Measurements from ENCODE around the gene KPNB1.

DNA sequence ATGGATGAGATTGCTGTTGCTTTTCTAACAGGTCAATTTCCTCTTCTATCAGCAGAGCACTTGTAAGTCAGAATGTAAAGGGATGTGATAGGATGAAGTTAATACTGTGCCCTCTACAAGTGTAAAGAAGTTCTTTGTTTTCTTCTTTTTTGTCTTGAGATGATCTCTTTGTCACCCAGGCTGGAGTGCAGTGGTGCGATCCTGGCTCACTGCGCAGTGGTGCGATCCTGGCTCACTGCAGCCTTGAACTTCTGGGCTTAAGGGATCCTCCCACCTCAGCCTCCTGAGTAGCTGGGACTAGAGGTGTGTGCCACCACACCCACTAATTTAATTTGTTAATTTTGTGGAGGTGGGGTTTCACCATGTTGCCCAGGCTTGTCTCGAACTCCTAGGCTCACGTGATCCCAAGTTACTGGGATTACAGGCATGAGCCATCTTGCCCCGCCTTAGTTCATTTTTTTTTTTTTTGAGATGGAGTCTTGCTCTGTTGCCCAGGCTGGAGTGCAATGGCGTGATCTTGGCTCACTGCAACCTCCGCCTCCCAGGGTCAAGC lies 21.6 kb upstream of the KPNB1 start:
- no peak for TF ChIP-seq CTCF (IDR thresholded peaks at IDR 0.05; ENCODE audit: poor library complexity, severe bottlenecking)
- TF ChIP-seq RAD21 (conservative IDR thresholded peaks at IDR 0.05) = no peak
- TF ChIP-seq, protein P1, sequence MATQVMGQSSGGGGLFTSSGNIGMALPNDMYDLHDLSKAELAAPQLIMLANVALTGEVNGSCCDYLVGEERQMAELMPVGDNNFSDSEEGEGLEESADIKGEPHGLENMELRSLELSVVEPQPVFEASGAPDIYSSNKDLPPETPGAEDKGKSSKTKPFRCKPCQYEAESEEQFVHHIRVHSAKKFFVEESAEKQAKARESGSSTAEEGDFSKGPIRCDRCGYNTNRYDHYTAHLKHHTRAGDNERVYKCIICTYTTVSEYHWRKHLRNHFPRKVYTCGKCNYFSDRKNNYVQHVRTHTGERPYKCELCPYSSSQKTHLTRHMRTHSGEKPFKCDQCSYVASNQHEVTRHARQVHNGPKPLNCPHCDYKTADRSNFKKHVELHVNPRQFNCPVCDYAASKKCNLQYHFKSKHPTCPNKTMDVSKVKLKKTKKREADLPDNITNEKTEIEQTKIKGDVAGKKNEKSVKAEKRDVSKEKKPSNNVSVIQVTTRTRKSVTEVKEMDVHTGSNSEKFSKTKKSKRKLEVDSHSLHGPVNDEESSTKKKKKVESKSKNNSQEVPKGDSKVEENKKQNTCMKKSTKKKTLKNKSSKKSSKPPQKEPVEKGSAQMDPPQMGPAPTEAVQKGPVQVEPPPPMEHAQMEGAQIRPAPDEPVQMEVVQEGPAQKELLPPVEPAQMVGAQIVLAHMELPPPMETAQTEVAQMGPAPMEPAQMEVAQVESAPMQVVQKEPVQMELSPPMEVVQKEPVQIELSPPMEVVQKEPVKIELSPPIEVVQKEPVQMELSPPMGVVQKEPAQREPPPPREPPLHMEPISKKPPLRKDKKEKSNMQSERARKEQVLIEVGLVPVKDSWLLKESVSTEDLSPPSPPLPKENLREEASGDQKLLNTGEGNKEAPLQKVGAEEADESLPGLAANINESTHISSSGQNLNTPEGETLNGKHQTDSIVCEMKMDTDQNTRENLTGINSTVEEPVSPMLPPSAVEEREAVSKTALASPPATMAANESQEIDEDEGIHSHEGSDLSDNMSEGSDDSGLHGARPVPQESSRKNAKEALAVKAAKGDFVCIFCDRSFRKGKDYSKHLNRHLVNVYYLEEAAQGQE (IDR thresholded peaks at IDR 0.05; ENCODE audit: borderline replicate concordance) = no peak
- no peak for TF ChIP-seq EZH2 (IDR thresholded peaks at IDR 0.05; ENCODE audit: borderline replicate concordance, insufficient read depth, low read length, poor library complexity, severe bottlenecking)
